Adrenal gland (tissue), 5 donors: ENCODE data around the gene FSIP1.

Source experiments
- CTCF ChIP-seq, 6 experiments: fragments of 450-650 bp in 4 of 6; fragments of 200-600 bp in 2 of 6; sonication (generic) in 1 of 6; IDR thresholded peaks; 1 replicate in 5 of 6; 2 replicates in 1 of 6; pipeline versions ENCODE4 v1.5.1 to v1.8.0; 2016 to 2021; ENCODE audit warnings: antibody characterized with exemption in 6 of 6, mild to moderate bottlenecking in 2 of 6, moderate library complexity in 1 of 6
- POLR2A ChIP-seq, 2 donors: fragments of 450-650 bp; IDR thresholded peaks; one replicate each; pipeline ENCODE4 v1.6.1; 2017; ENCODE audit warnings: antibody characterized with exemption in 2 of 2, mild to moderate bottlenecking in 2 of 2, moderate library complexity in 1 of 2
- donor health status: DM: no; HTN: no; CAD: no.

GRCh38 chr15:39631357-39631756, 151.3 kb downstream of the FSIP1 start:
- TF ChIP-seq CTCF (IDR thresholded peaks at IDR 0.05) = no peak
- no peak for TF ChIP-seq POLR2A (IDR thresholded peaks at IDR 0.05)
